Activated T-cell treated with anti-CD3 and anti-CD28 coated beads, Interleukin-2, amount 50 U/mL, for 24 hours (primary cell): ENCODE data around the gene MED15.
"Not testable (repeated sequence)": the region's sequence is repeated elsewhere in the genome, so short reads cannot be mapped to it uniquely, and the experiment has no call there.

Experiments
- DNase-seq: peaks from one replicate; pipeline ENCODE4 v3.0.0-alpha.2; 2020
- H3K27ac Mint-ChIP-seq: 2 replicates; pipeline ENCODE4 v1.8.0; 2020; ENCODE audit warnings: mild to moderate bottlenecking, mixed read lengths
- H3K27me3 Mint-ChIP-seq: 2 replicates; pipeline ENCODE4 v1.8.0; 2020; ENCODE audit warnings: mixed read lengths
- H3K36me3 Mint-ChIP-seq: 2 replicates; pipeline ENCODE4 v1.8.0; 2020; ENCODE audit warnings: low read depth, mixed read lengths
- H3K4me1 Mint-ChIP-seq: 2 replicates; pipeline ENCODE4 v1.8.0; 2020; ENCODE audit warnings: low read depth, mixed read lengths
- H3K4me3 Mint-ChIP-seq: 2 replicates; pipeline ENCODE4 v1.8.0; 2020; ENCODE audit warnings: mild to moderate bottlenecking, moderate library complexity, mixed read lengths
- H3K9me3 Mint-ChIP-seq: 2 replicates; pipeline ENCODE4 v1.8.0; 2020; ENCODE audit warnings: mixed read lengths

Gene MED15

GRCh38 chr22:20494978-20495860 lies 12.2 kb upstream of the MED15 start, which contains the start of gene KLHL22:
TSS of gene KLHL22 (minus strand) at chr22:20495795. CDS start at chr22:20489211, 6,584 bp downstream.
- H3K36me3 Mint-ChIP-seq, result peaks cover 6% of the 10 kb centered on the region
- H3K4me1 Mint-ChIP-seq, result peaks cover 49% of the 10 kb centered on the region
- no peaks in the 10 kb centered on the region for H3K9me3 Mint-ChIP-seq
- H3K27ac Mint-ChIP-seq, result peak within 1 kb of the TSS; percentile 92
- DNase-seq, result no peak
- no peaks in the 10 kb centered on the region for H3K27me3 Mint-ChIP-seq
- H3K4me3 Mint-ChIP-seq, result peak within 1 kb of the TSS; percentile 83

- Mint-ChIP-seq H3K4me3 (peak overlapping the region; percentile 83), H3K27ac (peak overlapping the region; percentile 92)
Observed at GRCh38 chr22:20495861-20496681, 11.3 kb upstream of the MED15 start.

GRCh38 chr22:20497426-20497825 lies 10.0 kb upstream of the MED15 start:
- no peak overlapping the region for H3K27ac Mint-ChIP-seq

More at GRCh38 chr22:20495861-20496681, 11.3 kb upstream of the MED15 start:
- H3K27me3 Mint-ChIP-seq, result no peaks in the 10 kb centered on the region
- no peaks in the 10 kb centered on the region for H3K9me3 Mint-ChIP-seq
- peak; percentile 95 for DNase-seq
- peaks cover 10% of the 10 kb centered on the region for H3K36me3 Mint-ChIP-seq
- H3K4me1 Mint-ChIP-seq, result peaks cover 40% of the 10 kb centered on the region

GRCh38 chr22:20498913-20499312 lies 8.5 kb upstream of the MED15 start:
- no peak for DNase-seq
- Mint-ChIP-seq H3K27me3 (no peaks in the 10 kb centered on the region), H3K4me3 (no peak overlapping the region), H3K27ac (no peak overlapping the region), H3K4me1 (peaks cover 20% of the 10 kb centered on the region), H3K36me3 (peaks cover 13% of the 10 kb centered on the region), H3K9me3 (no peaks in the 10 kb centered on the region)

More at GRCh38 chr22:20497426-20497825, 10.0 kb upstream of the MED15 start:
- no peak for DNase-seq
- H3K4me1 Mint-ChIP-seq, result peaks cover 28% of the 10 kb centered on the region
- H3K27me3 Mint-ChIP-seq, result no peaks in the 10 kb centered on the region
- no peak overlapping the region for H3K4me3 Mint-ChIP-seq
- no peaks in the 10 kb centered on the region for H3K9me3 Mint-ChIP-seq
- H3K36me3 Mint-ChIP-seq, result peaks cover 13% of the 10 kb centered on the region

GRCh38 chr22:20499769-20500168 lies 7.6 kb upstream of the MED15 start:
- Mint-ChIP-seq H3K4me3 (no peak overlapping the region), H3K9me3 (no peaks in the 10 kb centered on the region), H3K4me1 (peaks cover 12% of the 10 kb centered on the region), H3K27ac (peak overlapping the region; percentile 55), H3K36me3 (peaks cover 9% of the 10 kb centered on the region), H3K27me3 (no peaks in the 10 kb centered on the region)
- DNase-seq, result no peak

- no peak for DNase-seq
- H3K27ac Mint-ChIP-seq, result no peak overlapping the region
- no peak overlapping the region for H3K4me3 Mint-ChIP-seq
- no peaks in the 10 kb centered on the region for H3K9me3 Mint-ChIP-seq
- H3K36me3 Mint-ChIP-seq, result peaks cover 23% of the 10 kb centered on the region
- no peaks in the 10 kb centered on the region for H3K27me3 Mint-ChIP-seq
- peaks cover 20% of the 10 kb centered on the region for H3K4me1 Mint-ChIP-seq
Observed at GRCh38 chr22:20503816-20504215, 3.6 kb upstream of the MED15 start.

GRCh38 chr22:20504293-20504922 lies 3.0 kb upstream of the MED15 start:
- not testable (repeated sequence) for H3K27ac Mint-ChIP-seq, H3K4me3 Mint-ChIP-seq
- H3K36me3 Mint-ChIP-seq, result peaks cover 28% of the 10 kb centered on the region

GRCh38 chr22:20506543-20507252 lies 712 bp upstream of the MED15 start:
- no peak for DNase-seq
- H3K9me3 Mint-ChIP-seq, result no peaks in the 10 kb centered on the region
- no peaks in the 10 kb centered on the region for H3K27me3 Mint-ChIP-seq
- peak overlapping the region; percentile 98 for H3K27ac Mint-ChIP-seq
- H3K4me3 Mint-ChIP-seq, result peak overlapping the region; percentile 96
- peaks cover 38% of the 10 kb centered on the region for H3K36me3 Mint-ChIP-seq
- H3K4me1 Mint-ChIP-seq, result peaks cover 49% of the 10 kb centered on the region

More at GRCh38 chr22:20504293-20504922, 3.0 kb upstream of the MED15 start:
- not testable (repeated sequence) for H3K27me3 Mint-ChIP-seq, H3K9me3 Mint-ChIP-seq, DNase-seq
- peaks cover 26% of the 10 kb centered on the region for H3K4me1 Mint-ChIP-seq

- not testable (repeated sequence) for H3K27me3 Mint-ChIP-seq, DNase-seq, H3K9me3 Mint-ChIP-seq
- H3K27ac Mint-ChIP-seq, result peak overlapping the region; percentile 98
- peaks cover 45% of the 10 kb centered on the region for H3K36me3 Mint-ChIP-seq
- peak overlapping the region; percentile 96 for H3K4me3 Mint-ChIP-seq
- peaks cover 56% of the 10 kb centered on the region for H3K4me1 Mint-ChIP-seq
Observed at GRCh38 chr22:20508067-20508755, 801 bp downstream of the MED15 start.

GRCh38 chr22:20508815-20509271 lies 1.4 kb downstream of the MED15 start:
- DNase-seq, result no peak
- Mint-ChIP-seq H3K36me3 (peaks cover 51% of the 10 kb centered on the region), H3K27ac (peak overlapping the region; percentile 98), H3K4me3 (peak overlapping the region; percentile 96), H3K9me3 (no peaks in the 10 kb centered on the region), H3K4me1 (peaks cover 61% of the 10 kb centered on the region), H3K27me3 (no peaks in the 10 kb centered on the region)

GRCh38 chr22:20509344-20510047 lies 2.1 kb downstream of the MED15 start:
- Mint-ChIP-seq H3K4me3 (peak overlapping the region; percentile 96), H3K27ac (peak overlapping the region; percentile 98), H3K27me3 (no peaks in the 10 kb centered on the region), H3K9me3 (no peaks in the 10 kb centered on the region), H3K36me3 (peaks cover 58% of the 10 kb centered on the region), H3K4me1 (peaks cover 67% of the 10 kb centered on the region)
- DNase-seq, result peak; percentile 56

GRCh38 chr22:20510811-20511577 lies 3.6 kb downstream of the MED15 start:
- Mint-ChIP-seq H3K36me3 (peaks cover 69% of the 10 kb centered on the region), H3K27me3 (no peaks in the 10 kb centered on the region), H3K27ac (peak overlapping the region; percentile 98), H3K4me1 (peaks cover 78% of the 10 kb centered on the region), H3K4me3 (peak overlapping the region; percentile 96), H3K9me3 (no peaks in the 10 kb centered on the region)
- DNase-seq, result no peak
